Spleen (tissue), 11 donors: ENCODE measurements around the gene MYO7A. TPM values are rescaled to one million over a fixed set of nuclear protein-coding genes. Genes with fewer than 3 reads are reported as not detected.

Experiments
- DNase-seq: peaks from one replicate; pipeline ENCODE4 v3.0.0-alpha.2; 2020
- H3K27ac ChIP-seq, 8 donors: fragments of 200-600 bp; sonication (generic) in 7 of 8; 1 replicate in 4 of 8; 2 replicates in 4 of 8; pipeline versions ENCODE4 v1.5.0 to v1.8.0; 2016 to 2021; ENCODE audit warnings: inconsistent platforms in 4 of 8, mild to moderate bottlenecking in 4 of 8, moderate library complexity in 1 of 8
- H3K27me3 ChIP-seq, 7 donors: fragments of 200-600 bp; sonication (generic) in 6 of 7; replicated peaks in 1 of 7; 1 replicate in 4 of 7; 2 replicates in 3 of 7; pipeline versions ENCODE4 v1.5.0 to v1.8.0; 2016 to 2021; ENCODE audit warnings: inconsistent platforms in 3 of 7, mild to moderate bottlenecking in 1 of 7
- H3K36me3 ChIP-seq, 6 donors: fragments of 200-600 bp; sonication (generic) in 5 of 6; 1 replicate in 4 of 6; 2 replicates in 2 of 6; pipeline versions ENCODE4 v1.5.0 to v1.8.0; 2016 to 2021; ENCODE audit warnings: inconsistent platforms in 2 of 6
- H3K4me1 ChIP-seq, 6 donors: fragments of 200-600 bp; sonication (generic) in 5 of 6; 1 replicate in 3 of 6; 2 replicates in 3 of 6; pipeline versions ENCODE4 v1.5.0 to v1.8.0; 2016 to 2021; ENCODE audit warnings: inconsistent platforms in 3 of 6
- H3K4me3 ChIP-seq, 8 donors: fragments of 200-600 bp; sonication (generic) in 7 of 8; 1 replicate in 4 of 8; 2 replicates in 4 of 8; pipeline versions ENCODE4 v1.5.0 to v1.8.0; 2016 to 2021; ENCODE audit warnings: inconsistent platforms in 4 of 8, mild to moderate bottlenecking in 4 of 8, moderate library complexity in 2 of 8
- H3K9me3 ChIP-seq, 8 donors: fragments of 200-600 bp; sonication (generic) in 7 of 8; 1 replicate in 4 of 8; 2 replicates in 4 of 8; pipeline versions ENCODE4 v1.5.0 to v1.8.0; 2016 to 2021; ENCODE audit warnings: inconsistent platforms in 4 of 8
- POLR2A ChIP-seq, 3 donors: fragments of 450-650 bp; IDR thresholded peaks; one replicate each; pipeline ENCODE4 v1.5.1; 2017; ENCODE audit warnings: antibody characterized with exemption in 3 of 3, mild to moderate bottlenecking in 1 of 3
- POLR2AphosphoS5 ChIP-seq, 3 donors: sonication (generic); formaldehyde crosslinking; IDR thresholded peaks; one replicate each; pipeline ENCODE4 v1.5.1; 2017; ENCODE audit warnings: antibody characterized with exemption in 3 of 3
- WGBS, 5 donors: extraction: QIAGEN DNeasy Blood & Tissue Kit in 3 of 5; methylation state at CpG; one replicate each; pipeline versions ENCODE4 v1.1.5 to v1.1.7; 2013 to 2018; 5-methylcytosine and 5-hydroxymethylcytosine counted together
- intact Hi-C: fragments of 100-400 bp; cut with DNase I; formaldehyde crosslinking; loops from one replicate; pipeline ENCODE4 v1.15.0; 2023; ENCODE audit warnings: low total_unique reads
- polyA plus RNA-seq, 3 donors: library from polyadenylated mRNA; stranded (reverse); fragments of 200-250 nt; gene quantifications; one replicate each; pipeline ENCODE4 v1.2.1, GENCODE V29; 2013
- total RNA-seq, 7 donors: library from RNA; depleted of rRNA in 3 of 7; stranded (reverse); fragments of >200 nt in 3 of 7; fragmentation: NEBNext Ultra II Directional in 4 of 7; extraction: Animal tissue kit (Norgen Biotek cat#: 25700) in 4 of 7; gene quantifications; one replicate each; pipeline versions ENCODE4 v1.1.0 to v1.2.1, GENCODE V29; 2016 to 2021
- TF ChIP-seq, protein P1 (sequence below), 11 experiments: fragments of 200-600 bp in 7 of 11; fragments of 450-650 bp in 4 of 11; sonication (generic) in 4 of 11; IDR thresholded peaks in 8 of 11; conservative IDR thresholded peaks in 3 of 11; 1 replicate in 7 of 11; 2 replicates in 4 of 11; pipeline versions ENCODE4 v1.4.0 to v1.8.0; 2016 to 2021; ENCODE audit warnings: antibody characterized with exemption in 11 of 11, inconsistent platforms in 4 of 11, mild to moderate bottlenecking in 1 of 11
- donor health status: healthy with polysubstance abuse.
- donor health status: DM: no; HTN: no; CAD: no; lungs with moderate emphysema.
- donor health status: DM: no; HTN: no; CAD: no.
- donor health status: Bipolar disorder and iron deficiency.
- donor health status: healthy.
- donor health status: DM: no; HTN: no; CAD: no.
- donor health status: DM: yes; HTN: yes; CAD: no.

Gene MYO7A
- total and polyA plus RNA-seq, 10 donors, result 3.5 to 147 (median 33.0) TPM

DNA sequence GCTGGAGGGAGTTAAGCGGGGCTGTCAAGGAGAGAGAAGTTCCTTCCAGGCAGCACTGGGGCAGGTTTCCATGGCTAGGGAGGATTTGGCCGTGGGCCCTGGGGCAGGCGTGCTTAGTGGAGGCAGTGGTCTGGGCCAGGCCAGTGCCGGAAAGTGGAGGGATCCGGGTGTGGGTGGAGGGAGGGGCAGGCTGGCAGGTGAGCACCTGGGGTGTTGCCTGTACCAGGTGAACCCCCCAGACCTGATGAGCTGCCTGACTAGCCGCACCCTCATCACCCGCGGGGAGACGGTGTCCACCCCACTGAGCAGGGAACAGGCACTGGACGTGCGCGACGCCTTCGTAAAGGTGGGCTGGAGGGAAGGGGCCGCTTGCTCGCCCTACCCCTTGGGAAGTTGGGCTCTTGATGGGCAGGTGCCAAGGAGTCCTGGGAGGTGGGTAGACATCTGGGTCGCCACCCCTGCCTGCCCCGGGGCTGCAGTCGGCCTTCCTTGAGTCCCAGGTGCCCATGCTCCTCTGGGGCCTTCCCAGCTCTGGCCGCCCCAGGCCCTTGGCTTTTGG, 32.0 kb downstream of the MYO7A start:
- Histone ChIP-seq H3K4me3 (no peak overlapping the region), H3K9me3 (no peaks in the 10 kb centered on the region), H3K36me3 (no peaks in the 10 kb centered on the region), H3K4me1 (peaks cover 0 to 5% (median 0%) of the 10 kb centered on the region in 6 donors), H3K27me3 (no peaks in the 10 kb centered on the region), H3K27ac (no peak overlapping the region)
- WGBS, 5 donors, result 90 to 97% (median 94%) methylated on average over 9 to 20 of the region's 20 CpGs
- DNase-seq, result no peak
- TF ChIP-seq POLR2A (IDR thresholded peaks at IDR 0.05), result no peak
- TF ChIP-seq, protein P1, sequence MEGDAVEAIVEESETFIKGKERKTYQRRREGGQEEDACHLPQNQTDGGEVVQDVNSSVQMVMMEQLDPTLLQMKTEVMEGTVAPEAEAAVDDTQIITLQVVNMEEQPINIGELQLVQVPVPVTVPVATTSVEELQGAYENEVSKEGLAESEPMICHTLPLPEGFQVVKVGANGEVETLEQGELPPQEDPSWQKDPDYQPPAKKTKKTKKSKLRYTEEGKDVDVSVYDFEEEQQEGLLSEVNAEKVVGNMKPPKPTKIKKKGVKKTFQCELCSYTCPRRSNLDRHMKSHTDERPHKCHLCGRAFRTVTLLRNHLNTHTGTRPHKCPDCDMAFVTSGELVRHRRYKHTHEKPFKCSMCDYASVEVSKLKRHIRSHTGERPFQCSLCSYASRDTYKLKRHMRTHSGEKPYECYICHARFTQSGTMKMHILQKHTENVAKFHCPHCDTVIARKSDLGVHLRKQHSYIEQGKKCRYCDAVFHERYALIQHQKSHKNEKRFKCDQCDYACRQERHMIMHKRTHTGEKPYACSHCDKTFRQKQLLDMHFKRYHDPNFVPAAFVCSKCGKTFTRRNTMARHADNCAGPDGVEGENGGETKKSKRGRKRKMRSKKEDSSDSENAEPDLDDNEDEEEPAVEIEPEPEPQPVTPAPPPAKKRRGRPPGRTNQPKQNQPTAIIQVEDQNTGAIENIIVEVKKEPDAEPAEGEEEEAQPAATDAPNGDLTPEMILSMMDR (IDR thresholded peaks at IDR 0.05 in 8 of 11, conservative IDR thresholded peaks at IDR 0.05 in 3 of 11), result no peak
- no peak for TF ChIP-seq POLR2AphosphoS5 (IDR thresholded peaks at IDR 0.05)
- intact Hi-C loops, result no loop called here

DNA sequence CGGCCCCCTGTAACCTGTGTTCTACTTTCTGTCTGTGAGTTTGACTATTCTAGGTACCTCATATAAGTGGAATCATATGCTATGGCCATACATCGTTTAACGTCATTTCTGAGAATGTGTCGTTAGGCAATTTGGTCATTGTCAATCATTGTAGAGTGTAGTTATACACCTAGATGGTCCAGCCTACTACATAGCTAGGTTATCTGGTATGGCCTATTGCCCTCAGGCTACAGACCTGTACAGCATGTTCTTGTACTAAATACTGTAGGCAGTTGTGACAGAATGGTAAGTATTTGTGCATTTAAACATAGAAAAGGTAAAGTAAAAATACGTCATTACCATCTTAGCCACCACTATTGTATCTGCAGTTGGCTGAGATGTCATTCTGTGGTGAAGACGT, 35.2 kb downstream of the MYO7A start:
- no peak for DNase-seq
- Histone ChIP-seq H3K4me1 (peaks cover 0 to 14% (median 0%) of the 10 kb centered on the region in 6 donors), H3K9me3 (no peaks in the 10 kb centered on the region), H3K27me3 (no peaks in the 10 kb centered on the region), H3K27ac (no peak overlapping the region), H3K36me3 (no peaks in the 10 kb centered on the region), H3K4me3 (no peak overlapping the region)
- intact Hi-C loops, result no loop called here
- TF ChIP-seq POLR2AphosphoS5 (IDR thresholded peaks at IDR 0.05), result no peak
- TF ChIP-seq POLR2A (IDR thresholded peaks at IDR 0.05), result no peak
- TF ChIP-seq, protein P1 (IDR thresholded peaks at IDR 0.05 in 8 of 11, conservative IDR thresholded peaks at IDR 0.05 in 3 of 11), result no peak
- 78 to 91% (median 89%) methylated on average over 6 of the region's 6 CpGs for WGBS, 5 donors

DNA sequence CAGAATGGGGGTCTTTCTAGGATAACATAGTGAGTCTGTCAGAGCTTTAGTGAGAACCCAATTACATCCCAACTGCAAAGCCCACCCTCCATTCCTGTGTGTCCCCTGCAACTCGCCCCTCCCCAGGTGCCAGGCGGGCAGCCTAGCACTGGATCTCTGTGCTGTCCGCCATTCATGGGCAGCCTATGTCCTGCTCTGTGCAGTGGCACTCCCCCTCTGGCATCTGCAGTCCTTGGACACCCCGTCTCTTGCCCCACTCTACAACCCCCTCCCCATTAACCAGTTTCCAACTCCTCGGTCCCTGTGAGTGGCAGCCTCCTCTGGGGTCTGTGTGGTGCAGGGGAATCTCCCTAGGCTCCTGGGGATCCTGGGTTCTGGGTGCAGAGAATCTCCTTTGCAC, 37.0 kb downstream of the MYO7A start:
- TF ChIP-seq POLR2A (IDR thresholded peaks at IDR 0.05), result no peak
- TF ChIP-seq, protein P1 (IDR thresholded peaks at IDR 0.05 in 8 of 11, conservative IDR thresholded peaks at IDR 0.05 in 3 of 11), result no peak
- no peak for TF ChIP-seq POLR2AphosphoS5 (IDR thresholded peaks at IDR 0.05)
- intact Hi-C loops, result no loop called here
- 74 to 97% (median 80%) methylated on average over 5 of the region's 5 CpGs for WGBS, 5 donors

DNA sequence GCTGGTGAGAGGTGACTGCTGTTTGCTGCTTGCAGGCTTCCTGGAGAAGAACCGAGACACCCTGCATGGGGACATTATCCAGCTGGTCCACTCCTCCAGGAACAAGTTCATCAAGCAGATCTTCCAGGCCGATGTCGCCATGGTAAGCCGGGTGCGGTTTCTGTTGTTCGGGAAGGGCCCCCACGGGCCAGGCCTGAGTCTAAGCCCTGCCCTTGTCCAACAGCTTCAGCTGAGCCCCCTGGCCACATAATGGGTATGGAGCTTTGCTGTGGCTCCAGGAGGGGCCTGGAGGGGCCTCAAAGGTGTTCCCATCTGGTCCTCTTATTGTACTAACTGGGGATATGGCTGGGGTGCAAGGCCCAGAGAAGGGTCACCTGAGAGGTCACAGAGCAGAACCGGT, 38.0 kb downstream of the MYO7A start:
- intact Hi-C loops, result no loop called here
- 88 to 95% (median 93%) methylated on average over 2 to 8 of the region's 8 CpGs for WGBS, 5 donors

More for the DNA sequence above, 37.0 kb downstream of the MYO7A start:
- no peak for DNase-seq
- no peaks in the 10 kb centered on the region for H3K27me3 ChIP-seq
- no peaks in the 10 kb centered on the region for H3K9me3 ChIP-seq
- no peak overlapping the region for H3K4me3 ChIP-seq
- peaks cover 0 to 14% (median 0%) of the 10 kb centered on the region in 6 donors for H3K4me1 ChIP-seq
- no peaks in the 10 kb centered on the region for H3K36me3 ChIP-seq
- H3K27ac ChIP-seq, result no peak overlapping the region

More for the DNA sequence above, 38.0 kb downstream of the MYO7A start:
- DNase-seq, result no peak
- H3K27ac ChIP-seq, result no peak overlapping the region
- no peaks in the 10 kb centered on the region for H3K36me3 ChIP-seq
- no peaks in the 10 kb centered on the region for H3K27me3 ChIP-seq
- H3K4me1 ChIP-seq, result peaks cover 0 to 14% (median 0%) of the 10 kb centered on the region in 6 donors
- H3K9me3 ChIP-seq, result no peaks in the 10 kb centered on the region
- TF ChIP-seq, protein P1 (IDR thresholded peaks at IDR 0.05 in 8 of 11, conservative IDR thresholded peaks at IDR 0.05 in 3 of 11), result no peak
- TF ChIP-seq POLR2A (IDR thresholded peaks at IDR 0.05) (no peak), POLR2AphosphoS5 (IDR thresholded peaks at IDR 0.05) (no peak)
- no peak overlapping the region for H3K4me3 ChIP-seq
